Heart right ventricle (tissue), 16 donors: ENCODE results near the gene LGSN. TPM values are rescaled to one million over a fixed set of nuclear protein-coding genes. Genes with fewer than 3 reads are reported as not detected.
"Not testable (repeated sequence)": the region's sequence is repeated elsewhere in the genome, so short reads cannot be mapped to it uniquely, and the experiment has no call there.

Experiments
- ATAC-seq, 8 donors: fragments of 200-7000 bp; cut with Tn5 transposase; one replicate each; pipeline ENCODE4 v1.9.1; 2020; ENCODE audit warnings: mild to moderate bottlenecking in 8 of 8, moderate library complexity in 8 of 8, moderate number of reproducible peaks in 1 of 8
- DNase-seq, 2 donors: peaks; one replicate each; pipeline ENCODE4 v3.0.0-alpha.2; 2020
- H3K27ac ChIP-seq, 10 donors: fragments of 200-600 bp; sonication (generic) in 2 of 10; one replicate each; pipeline versions ENCODE4 v1.5.0 to v1.8.0; 2020 to 2022; ENCODE audit warnings: mild to moderate bottlenecking in 3 of 10
- H3K27me3 ChIP-seq, 7 donors: fragments of 200-600 bp; one replicate each; pipeline ENCODE4 v1.8.0; 2021 to 2022; ENCODE audit warnings: mild to moderate bottlenecking in 2 of 7
- H3K36me3 ChIP-seq, 9 donors: fragments of 200-600 bp; sonication (generic) in 1 of 9; one replicate each; pipeline versions ENCODE4 v1.5.0 to v1.8.0; 2020 to 2022; ENCODE audit warnings: mild to moderate bottlenecking in 2 of 9
- H3K4me1 ChIP-seq, 9 donors: fragments of 200-600 bp; sonication (generic) in 1 of 9; one replicate each; pipeline versions ENCODE4 v1.5.0 to v1.8.0; 2020 to 2022; ENCODE audit warnings: mild to moderate bottlenecking in 4 of 9
- H3K4me3 ChIP-seq, 10 donors: fragments of 200-600 bp; sonication (generic) in 2 of 10; one replicate each; pipeline versions ENCODE4 v1.5.0 to v1.8.0; 2020 to 2022; ENCODE audit warnings: mild to moderate bottlenecking in 7 of 10, moderate library complexity in 2 of 10
- H3K9me3 ChIP-seq, 11 donors: fragments of 200-600 bp in 10 of 11; sonication (generic) in 2 of 11; one replicate each; pipeline versions ENCODE4 v1.5.0 to v1.8.0; 2013 to 2022; ENCODE audit warnings: mild to moderate bottlenecking in 2 of 11, control low read depth in 1 of 11, moderate library complexity in 1 of 11
- WGBS, 2 donors: extraction: QIAGEN DNeasy Blood & Tissue Kit; methylation state at CpG; one replicate each; pipeline ENCODE4 v1.1.7; 2013; ENCODE audit warnings: inconsistent platforms in 1 of 2; 5-methylcytosine and 5-hydroxymethylcytosine counted together
- intact Hi-C, 10 donors: fragments of 100-400 bp; cut with DNase I; formaldehyde crosslinking; loops; one replicate each; pipeline versions ENCODE4 v1.11.1 to v1.14.2; 2022
- polyA plus RNA-seq, 2 donors: library from polyadenylated mRNA; stranded (reverse); fragments of 200-250 nt; gene quantifications; one replicate each; pipeline ENCODE4 v1.2.3, GENCODE V29; 2013
- total RNA-seq, 10 donors: library from RNA; stranded (reverse); fragmentation: NEBNext Ultra II Directional in 3 of 10; extraction: Animal tissue kit (Norgen Biotek cat#: 25700) in 3 of 10; gene quantifications; one replicate each; pipeline versions ENCODE4 v1.2.1 to v1.2.4, GENCODE V29; 2021 to 2023
- TF ChIP-seq, protein P1 (sequence below), 9 donors: fragments of 200-600 bp; sonication (generic) in 2 of 9; IDR thresholded peaks; one replicate each; pipeline versions ENCODE4 v1.5.0 to v1.8.0; 2021 to 2022; ENCODE audit warnings: antibody characterized with exemption in 9 of 9, mild to moderate bottlenecking in 5 of 9, moderate library complexity in 1 of 9
- donor health status: Arrhythmogenic right ventricular cardiomyopathy.
- donor health status: ischemic (EF 13 %, LVEDD 7.1; RV severe dilation, severe dysfunction).
- donor health status: healthy with polysubstance abuse.
- donor health status: DM: no; HTN: yes; CAD: no.
- donor health status: DM: no; HTN: no; CAD: no.
- donor health status: ischemic (EF 25% LVEDD 6.9; RV normal size, moderate dysfunction).
- donor health status: ischemic (EF 25% LVEDD 5.7; RV mildly dilated, moderate dysfunction).
- donor health status: healthy.
- donor health status: DM: yes; HTN: yes; CAD: no.
- donor health status: Ischemic cardiomyopathy.
- donor health status: ischemic (EF 35%, LVEDD 5.7; RV mildly dilated, moderate dysfunction).
- donor health status: nonischemic (EF 11% LVEDD 7.7; RV severe dilation, severe dysfunction).
- donor health status: DM: yes; HTN: yes; CAD: no.
- donor health status: PGD.
- donor health status: ischemic (EF 29% LVEDD 5.4; RV normal size, mild dysfunction).
- donor health status: nonischemic (EF 23%, LVEDD 6.1; RV moderate dilation, normal function).

LGSN gene
- total and polyA plus RNA-seq, 12 donors: not detected

DNA sequence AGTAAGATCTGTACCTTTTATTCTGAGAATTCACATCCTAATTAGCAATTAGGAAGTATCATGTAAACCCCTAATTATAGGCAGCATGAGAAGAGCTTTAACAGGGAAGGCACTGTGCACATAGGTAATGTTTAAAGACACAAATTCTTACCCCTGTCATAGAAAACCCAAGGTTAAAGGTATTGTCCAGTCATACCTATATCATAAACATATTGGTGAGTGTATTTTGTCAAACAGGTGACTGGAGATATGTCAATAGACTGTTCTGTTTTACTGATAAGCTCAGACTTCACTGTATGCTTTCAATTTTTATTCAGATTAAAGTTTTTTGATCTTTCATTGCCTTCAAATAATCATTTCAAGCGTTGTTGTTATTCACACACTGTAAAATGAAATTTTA is 43.8 kb downstream of the LGSN start:
- H3K27me3 ChIP-seq: no peaks in the 10 kb centered on the region
- intact Hi-C loops: no loop called here
- H3K9me3 ChIP-seq: no peaks in the 10 kb centered on the region
- H3K27ac ChIP-seq: no peak overlapping the region
- DNase-seq (no peak), ATAC-seq (no peak)
- no peaks in the 10 kb centered on the region for H3K4me1 ChIP-seq
- no peak overlapping the region for H3K4me3 ChIP-seq
- WGBS, 2 donors: 58 to 59% methylated on average over 1 of the region's 1 CpG
- TF ChIP-seq, protein P1, sequence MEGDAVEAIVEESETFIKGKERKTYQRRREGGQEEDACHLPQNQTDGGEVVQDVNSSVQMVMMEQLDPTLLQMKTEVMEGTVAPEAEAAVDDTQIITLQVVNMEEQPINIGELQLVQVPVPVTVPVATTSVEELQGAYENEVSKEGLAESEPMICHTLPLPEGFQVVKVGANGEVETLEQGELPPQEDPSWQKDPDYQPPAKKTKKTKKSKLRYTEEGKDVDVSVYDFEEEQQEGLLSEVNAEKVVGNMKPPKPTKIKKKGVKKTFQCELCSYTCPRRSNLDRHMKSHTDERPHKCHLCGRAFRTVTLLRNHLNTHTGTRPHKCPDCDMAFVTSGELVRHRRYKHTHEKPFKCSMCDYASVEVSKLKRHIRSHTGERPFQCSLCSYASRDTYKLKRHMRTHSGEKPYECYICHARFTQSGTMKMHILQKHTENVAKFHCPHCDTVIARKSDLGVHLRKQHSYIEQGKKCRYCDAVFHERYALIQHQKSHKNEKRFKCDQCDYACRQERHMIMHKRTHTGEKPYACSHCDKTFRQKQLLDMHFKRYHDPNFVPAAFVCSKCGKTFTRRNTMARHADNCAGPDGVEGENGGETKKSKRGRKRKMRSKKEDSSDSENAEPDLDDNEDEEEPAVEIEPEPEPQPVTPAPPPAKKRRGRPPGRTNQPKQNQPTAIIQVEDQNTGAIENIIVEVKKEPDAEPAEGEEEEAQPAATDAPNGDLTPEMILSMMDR (IDR thresholded peaks at IDR 0.05): no peak
- no peaks in the 10 kb centered on the region for H3K36me3 ChIP-seq

DNA sequence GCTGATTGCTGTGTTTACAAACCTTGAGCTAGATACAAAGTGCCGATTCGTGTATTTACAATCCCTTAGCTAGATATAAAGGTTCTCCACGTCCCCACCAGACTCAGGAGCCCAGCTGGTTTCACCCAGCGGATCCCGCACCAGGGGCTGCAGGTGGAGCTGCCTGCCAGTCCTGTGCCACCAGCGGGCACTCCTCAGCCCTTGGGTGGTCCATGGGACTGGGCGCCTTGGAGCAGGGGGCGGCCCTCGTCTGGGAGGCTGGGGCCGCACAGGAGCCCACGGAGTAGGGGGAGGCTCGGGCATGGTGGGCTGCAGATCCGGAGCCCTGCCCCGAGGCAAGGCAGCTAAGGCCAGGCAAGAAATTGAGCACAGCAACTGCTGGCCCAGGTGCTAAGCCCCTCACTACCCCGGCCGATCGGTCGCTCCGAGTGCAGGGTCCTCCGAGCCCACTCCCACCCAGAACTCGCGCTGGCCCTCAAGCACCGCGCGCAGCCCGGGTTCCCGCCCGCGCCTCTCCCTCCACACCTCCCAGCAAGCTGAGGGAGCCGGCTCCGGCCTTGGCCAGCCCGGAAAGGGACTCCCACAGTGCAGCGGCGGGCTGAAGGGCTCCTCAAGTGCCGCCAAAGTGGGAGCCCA is 44.9 kb downstream of the LGSN start:
- H3K27me3 ChIP-seq, H3K36me3 ChIP-seq, H3K4me1 ChIP-seq, H3K27ac ChIP-seq, DNase-seq, H3K4me3 ChIP-seq, H3K9me3 ChIP-seq, intact Hi-C loops, ATAC-seq: not testable (repeated sequence)
- WGBS, 2 donors: 92 to 95% methylated on average over 35 of the region's 35 CpGs

DNA sequence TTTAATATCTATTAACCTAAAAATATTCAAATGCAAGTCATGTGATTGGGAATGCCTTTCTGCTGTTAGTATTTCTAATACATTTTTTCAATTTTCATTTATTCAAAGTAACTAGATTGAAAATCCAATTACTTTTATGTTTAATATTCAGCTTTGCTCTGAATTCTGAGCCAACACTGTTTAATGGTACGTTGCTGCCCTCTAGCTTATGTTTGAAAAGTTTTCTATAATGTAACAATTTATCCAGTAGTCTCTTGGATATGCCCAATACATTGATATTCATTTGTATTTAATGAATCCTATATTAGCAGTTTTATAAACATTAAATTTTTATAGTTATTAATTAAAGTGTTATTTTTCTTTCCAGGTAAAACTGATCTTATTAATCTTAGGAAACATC is 47.4 kb downstream of the LGSN start:
- no peak for ATAC-seq
- TF ChIP-seq, protein P1 (IDR thresholded peaks at IDR 0.05): peak in 5 of 9 donors; percentile 18 to 42 (median 27)
- Histone ChIP-seq H3K4me1 (no peaks in the 10 kb centered on the region), H3K27me3 (no peaks in the 10 kb centered on the region), H3K9me3 (no peaks in the 10 kb centered on the region), H3K36me3 (no peaks in the 10 kb centered on the region), H3K4me3 (no peak overlapping the region), H3K27ac (no peak overlapping the region)
- DNase-seq: no peak
- intact Hi-C loops: no loop called here
- 0 to 6% methylated on average over 1 of the region's 1 CpG for whole genome bisulfite sequencing, 2 donors

DNA sequence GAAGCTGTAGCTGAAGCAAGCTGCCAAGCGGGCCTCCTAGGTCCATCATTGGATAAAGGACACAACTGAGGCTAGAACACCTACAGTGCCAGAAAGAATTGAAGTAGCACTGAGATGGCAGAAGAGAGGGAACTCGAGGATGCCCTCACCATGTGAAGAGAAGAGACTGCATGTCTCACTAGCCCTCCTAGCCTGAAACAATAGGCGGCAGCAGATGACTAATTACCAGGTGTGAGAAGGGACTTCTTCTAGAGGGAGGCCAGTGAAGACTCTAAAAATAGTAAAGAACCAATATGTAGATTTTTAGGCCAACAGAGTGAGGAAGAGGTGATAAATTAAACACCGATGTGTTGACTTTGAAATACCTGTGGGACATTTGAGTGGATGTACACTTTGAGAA is 50.3 kb downstream of the LGSN start:
- H3K4me3 ChIP-seq: no peak overlapping the region
- WGBS, 2 donors: 65 to 70% methylated on average over 4 of the region's 4 CpGs
- intact Hi-C loops: no loop called here
- no peaks in the 10 kb centered on the region for H3K9me3 ChIP-seq
- H3K4me1 ChIP-seq: no peaks in the 10 kb centered on the region
- H3K36me3 ChIP-seq: no peaks in the 10 kb centered on the region
- no peak for DNase-seq
- no peak overlapping the region for H3K27ac ChIP-seq
- ATAC-seq: no peak
- TF ChIP-seq, protein P1 (IDR thresholded peaks at IDR 0.05): no peak
- no peaks in the 10 kb centered on the region for H3K27me3 ChIP-seq

DNA sequence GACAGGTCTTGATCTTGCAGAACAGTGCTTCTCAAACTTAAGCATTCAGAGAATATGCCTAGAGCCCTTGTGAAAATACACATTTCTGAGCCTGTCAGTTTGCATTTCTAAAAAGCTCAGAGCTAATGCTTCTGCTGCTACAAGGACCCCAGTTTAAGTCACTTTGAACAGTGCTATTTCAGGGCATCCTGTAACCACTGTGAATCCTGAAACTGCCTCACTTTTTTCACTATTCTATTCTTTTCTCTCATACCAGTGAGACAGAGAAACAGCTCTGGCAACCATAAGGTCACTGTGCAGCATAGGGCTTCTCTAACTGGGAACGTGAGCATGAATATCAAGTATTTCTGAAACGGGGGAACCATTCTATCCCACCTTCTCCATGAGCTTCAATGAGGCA is 51.2 kb downstream of the LGSN start:
- WGBS, 2 donors: 63 to 74% methylated on average over 2 of the region's 2 CpGs
- no peaks in the 10 kb centered on the region for H3K4me1 ChIP-seq
- no peaks in the 10 kb centered on the region for H3K27me3 ChIP-seq
- H3K36me3 ChIP-seq: no peaks in the 10 kb centered on the region
- ATAC-seq: no peak
- no peak for DNase-seq
- TF ChIP-seq, protein P1 (IDR thresholded peaks at IDR 0.05): no peak
- H3K4me3 ChIP-seq: no peak overlapping the region
- intact Hi-C loops: no loop called here
- H3K27ac ChIP-seq: no peak overlapping the region
- no peaks in the 10 kb centered on the region for H3K9me3 ChIP-seq
